Gastrocnemius medialis (tissue), 4 donors: ENCODE measurements around the gene ISG20. TPM values are rescaled to one million over a fixed set of nuclear protein-coding genes. Genes with fewer than 3 reads are reported as not detected.

Source experiments
- ATAC-seq, 2 donors: fragments of 150-250 bp; one replicate each; pipeline ENCODE4 v1.9.1; 2016
- DNase-seq, 2 donors: peaks; one replicate each; pipeline ENCODE4 v3.0.0-alpha.2; 2019
- H3K27ac ChIP-seq, 4 donors: fragments of 200-600 bp; sonication (generic); 1 replicate in 1 of 4; 2 replicates in 3 of 4; pipeline ENCODE4 v1.5.1; 2016 to 2018; ENCODE audit warnings: mild to moderate bottlenecking in 2 of 4, moderate library complexity in 1 of 4
- H3K27me3 ChIP-seq, 3 donors: fragments of 200-600 bp; sonication (generic) in 2 of 3; 1 replicate in 1 of 3; 2 replicates in 2 of 3; pipeline versions ENCODE4 v1.5.1 to v1.6.0; 2016 to 2019; ENCODE audit warnings: mild to moderate bottlenecking in 1 of 3, moderate library complexity in 1 of 3
- H3K36me3 ChIP-seq, 2 donors: fragments of 200-600 bp; sonication (generic) in 1 of 2; one replicate each; pipeline ENCODE4 v1.5.1; 2017 to 2018
- H3K4me1 ChIP-seq, 2 donors: fragments of 200-600 bp; sonication (generic) in 1 of 2; one replicate each; pipeline ENCODE4 v1.5.1; 2016 to 2017; ENCODE audit warnings: mild to moderate bottlenecking in 2 of 2
- H3K4me3 ChIP-seq, 4 donors: fragments of 200-600 bp; sonication (generic) in 3 of 4; 1 replicate in 1 of 4; 2 replicates in 3 of 4; pipeline ENCODE4 v1.5.1; 2016 to 2019; ENCODE audit warnings: mild to moderate bottlenecking in 2 of 4
- H3K9me3 ChIP-seq, 3 donors: fragments of 200-600 bp; sonication (generic) in 2 of 3; 1 replicate in 1 of 3; 2 replicates in 2 of 3; pipeline ENCODE4 v1.5.1; 2016 to 2019
- POLR2A ChIP-seq, 2 donors: fragments of 450-650 bp; IDR thresholded peaks; one replicate each; pipeline ENCODE4 v1.6.1; 2017; ENCODE audit warnings: antibody characterized with exemption in 2 of 2, mild to moderate bottlenecking in 2 of 2, moderate library complexity in 2 of 2
- in situ Hi-C, 4 donors: fragments of 200-750 bp; cut with MboI; loops; one replicate each; pipeline versions ENCODE4 v1.15.0 to v1.8.0; 2017; ENCODE audit warnings: low sequenced_read_pairs in 4 of 4
- intact Hi-C: fragments of 100-400 bp; cut with DNase I; formaldehyde crosslinking; loops from one replicate; pipeline ENCODE4 v1.15.1; 2023; ENCODE audit warnings: low total_unique reads
- total RNA-seq, 4 donors: library from RNA; depleted of rRNA; stranded (reverse); fragments of >200 nt; gene quantifications; one replicate each; pipeline versions ENCODE4 v1.1.0 to v1.2.3, GENCODE V29; 2016
- TF ChIP-seq, protein P1 (sequence below), 5 experiments: fragments of 450-650 bp in 3 of 5; fragments of 200-600 bp in 2 of 5; sonication (generic) in 2 of 5; IDR thresholded peaks in 4 of 5; conservative IDR thresholded peaks in 1 of 5; 1 replicate in 4 of 5; 2 replicates in 1 of 5; pipeline ENCODE4 v1.5.1; 2016 to 2019; ENCODE audit warnings: antibody characterized with exemption in 5 of 5, mild to moderate bottlenecking in 3 of 5, moderate library complexity in 3 of 5

ISG20 gene
- total RNA-seq, 4 donors from 2014 or later = 1.2 to 9.2 (median 1.6) TPM

DNA sequence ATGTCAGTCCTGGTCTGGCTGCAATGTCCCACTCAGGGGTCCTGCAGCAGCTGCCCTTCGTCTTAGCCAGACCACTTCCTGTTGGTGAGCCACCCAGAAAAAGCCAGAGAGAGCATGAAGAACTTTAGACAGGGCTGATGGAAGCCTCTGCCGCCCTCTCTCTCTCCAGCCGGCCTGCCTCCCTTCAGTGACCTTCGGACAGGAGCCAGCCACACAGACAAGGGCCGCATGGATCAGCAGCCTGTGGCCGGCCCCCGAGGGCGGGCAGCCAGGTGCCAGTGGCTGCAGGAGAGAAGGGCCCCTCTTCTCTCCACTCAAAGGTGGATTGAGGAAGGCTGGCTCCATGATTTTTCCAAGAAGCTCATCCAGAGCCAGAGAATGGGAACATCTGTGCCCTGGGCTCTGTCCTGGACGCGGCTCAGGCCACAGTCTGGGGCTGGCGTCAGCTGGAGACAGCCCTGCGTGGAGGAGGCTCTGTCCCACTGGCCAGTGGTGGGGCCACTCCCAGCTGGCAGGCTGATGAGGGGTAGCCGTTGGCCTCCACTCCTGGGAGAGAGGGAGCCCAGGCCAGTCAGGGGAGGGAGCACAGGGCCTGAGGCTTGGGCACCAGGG lies 42.9 kb downstream of the ISG20 start:
- Histone ChIP-seq H3K9me3 (no peaks in the 10 kb centered on the region), H3K27ac (no peak overlapping the region), H3K4me1 (no peaks in the 10 kb centered on the region), H3K4me3 (no peak overlapping the region), H3K36me3 (no peaks in the 10 kb centered on the region), H3K27me3 (no peaks in the 10 kb centered on the region)
- intact Hi-C loops (no loop called here), in situ Hi-C loops (no loop called here)
- ATAC-seq = no peak
- no peak for TF ChIP-seq POLR2A (IDR thresholded peaks at IDR 0.05)
- TF ChIP-seq, protein P1, sequence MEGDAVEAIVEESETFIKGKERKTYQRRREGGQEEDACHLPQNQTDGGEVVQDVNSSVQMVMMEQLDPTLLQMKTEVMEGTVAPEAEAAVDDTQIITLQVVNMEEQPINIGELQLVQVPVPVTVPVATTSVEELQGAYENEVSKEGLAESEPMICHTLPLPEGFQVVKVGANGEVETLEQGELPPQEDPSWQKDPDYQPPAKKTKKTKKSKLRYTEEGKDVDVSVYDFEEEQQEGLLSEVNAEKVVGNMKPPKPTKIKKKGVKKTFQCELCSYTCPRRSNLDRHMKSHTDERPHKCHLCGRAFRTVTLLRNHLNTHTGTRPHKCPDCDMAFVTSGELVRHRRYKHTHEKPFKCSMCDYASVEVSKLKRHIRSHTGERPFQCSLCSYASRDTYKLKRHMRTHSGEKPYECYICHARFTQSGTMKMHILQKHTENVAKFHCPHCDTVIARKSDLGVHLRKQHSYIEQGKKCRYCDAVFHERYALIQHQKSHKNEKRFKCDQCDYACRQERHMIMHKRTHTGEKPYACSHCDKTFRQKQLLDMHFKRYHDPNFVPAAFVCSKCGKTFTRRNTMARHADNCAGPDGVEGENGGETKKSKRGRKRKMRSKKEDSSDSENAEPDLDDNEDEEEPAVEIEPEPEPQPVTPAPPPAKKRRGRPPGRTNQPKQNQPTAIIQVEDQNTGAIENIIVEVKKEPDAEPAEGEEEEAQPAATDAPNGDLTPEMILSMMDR (IDR thresholded peaks at IDR 0.05 in 4 of 5, conservative IDR thresholded peaks at IDR 0.05 in 1 of 5) = no peak
- DNase-seq = no peak

DNA sequence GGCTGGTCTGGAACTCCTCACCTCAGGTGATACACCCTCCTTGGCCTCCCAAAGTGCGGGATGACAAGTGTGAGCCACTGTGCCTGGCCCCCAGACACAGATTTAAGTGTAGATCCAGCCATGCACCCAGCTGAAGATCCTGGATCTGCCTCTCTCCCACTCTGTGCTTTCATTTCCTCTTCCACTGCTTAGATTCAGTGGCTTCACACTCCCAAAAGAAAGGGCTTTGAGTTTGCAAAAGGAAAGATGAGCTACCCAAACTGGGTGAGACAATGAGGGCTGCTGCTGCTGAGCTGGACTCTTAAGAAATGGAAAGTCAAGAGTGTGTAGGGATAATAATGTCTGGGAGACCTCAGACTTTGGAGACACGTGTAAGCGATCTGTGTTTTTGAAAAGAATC lies 45.5 kb downstream of the ISG20 start:
- ATAC-seq = no peak
- Histone ChIP-seq H3K36me3 (no peaks in the 10 kb centered on the region), H3K4me3 (no peak overlapping the region), H3K4me1 (no peaks in the 10 kb centered on the region), H3K9me3 (no peaks in the 10 kb centered on the region), H3K27me3 (peaks cover 0 to 3% (median 0%) of the 10 kb centered on the region in 3 donors), H3K27ac (no peak overlapping the region)
- no peak for TF ChIP-seq POLR2A (IDR thresholded peaks at IDR 0.05)
- TF ChIP-seq, protein P1 (IDR thresholded peaks at IDR 0.05 in 4 of 5, conservative IDR thresholded peaks at IDR 0.05 in 1 of 5) = no peak
- DNase-seq = no peak
- intact Hi-C loops = no loop called here
- in situ Hi-C loops = no loop called here

DNA sequence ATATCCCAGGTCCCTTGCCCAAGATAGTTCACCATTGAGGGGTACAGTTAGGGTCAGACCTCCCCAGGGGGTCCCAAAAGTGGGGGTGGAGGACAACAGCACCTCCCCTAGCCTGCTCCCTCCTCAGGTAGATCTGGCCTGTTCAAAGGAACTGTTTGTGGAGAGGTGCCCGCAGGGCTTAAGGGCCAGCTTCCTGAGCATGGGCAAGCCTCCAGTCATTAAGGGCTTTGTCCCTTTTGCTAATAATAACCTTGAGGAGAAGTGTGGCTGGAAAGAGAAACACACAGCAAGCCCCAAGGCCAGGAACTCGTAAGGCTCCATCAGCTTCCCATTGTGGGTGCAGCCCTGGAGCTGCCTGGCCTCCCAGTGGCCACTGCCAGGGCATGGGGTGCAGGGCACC lies 47.4 kb downstream of the ISG20 start:
- H3K4me3 ChIP-seq = no peak overlapping the region
- in situ Hi-C loops (no loop called here), intact Hi-C loops (no loop called here)

DNA sequence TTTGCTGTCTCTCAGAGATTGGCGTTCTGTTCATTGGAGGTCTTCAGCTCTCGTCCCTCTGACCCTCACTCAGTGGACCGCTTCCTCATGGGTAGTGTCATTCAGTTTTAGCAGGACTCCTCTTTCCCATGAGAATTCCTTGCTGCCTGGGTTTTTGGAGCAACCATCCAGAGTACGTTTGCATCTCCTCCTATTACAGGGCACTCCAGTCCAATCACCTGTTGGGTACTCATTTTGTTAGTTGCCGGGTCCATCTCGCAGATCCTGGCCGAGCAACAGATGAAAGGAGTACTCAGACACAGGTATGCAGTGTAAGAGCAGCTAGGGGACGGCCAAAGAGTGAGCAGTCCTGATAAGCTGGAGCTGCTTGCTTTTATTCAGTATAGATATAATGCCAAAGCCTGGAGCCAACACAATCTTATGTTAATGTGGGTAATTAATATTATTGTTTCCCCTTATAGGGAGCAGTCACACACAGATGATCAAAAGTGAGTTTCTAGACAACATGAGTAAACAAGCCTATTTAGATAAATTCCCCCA lies 49.6 kb downstream of the ISG20 start:
- in situ Hi-C loops (no loop called here), intact Hi-C loops (no loop called here)
- Histone ChIP-seq H3K4me1 (no peaks in the 10 kb centered on the region), H3K4me3 (no peak overlapping the region), H3K36me3 (no peaks in the 10 kb centered on the region), H3K27ac (no peak overlapping the region), H3K27me3 (peaks cover 0 to 6% (median 4%) of the 10 kb centered on the region in 3 donors), H3K9me3 (no peaks in the 10 kb centered on the region)
- no peak for ATAC-seq
- DNase-seq = no peak
- TF ChIP-seq POLR2A (IDR thresholded peaks at IDR 0.05) = no peak
- TF ChIP-seq, protein P1 (IDR thresholded peaks at IDR 0.05 in 4 of 5, conservative IDR thresholded peaks at IDR 0.05 in 1 of 5) = no peak

More for the DNA sequence above, 47.4 kb downstream of the ISG20 start:
- H3K36me3 ChIP-seq = no peaks in the 10 kb centered on the region
- TF ChIP-seq, protein P1 (IDR thresholded peaks at IDR 0.05 in 4 of 5, conservative IDR thresholded peaks at IDR 0.05 in 1 of 5) = no peak
- TF ChIP-seq POLR2A (IDR thresholded peaks at IDR 0.05) = no peak
- no peaks in the 10 kb centered on the region for H3K4me1 ChIP-seq
- H3K27me3 ChIP-seq = peaks cover 0 to 6% (median 0%) of the 10 kb centered on the region in 3 donors
- no peaks in the 10 kb centered on the region for H3K9me3 ChIP-seq
- H3K27ac ChIP-seq = no peak overlapping the region
- no peak for ATAC-seq
- no peak for DNase-seq
